Loucy (cell line): ENCODE results near the gene SIGLEC14.

Experiments
- H2AFZ ChIP-seq: fragments of 200-600 bp; sonication (generic); 2 replicates; pipeline ENCODE4 v1.6.0; 2016; ENCODE audit warnings: antibody characterized with exemption, mild to moderate bottlenecking, low read length, moderate library complexity
- H3F3A ChIP-seq: fragments of 200-600 bp; 2 replicates; pipeline ENCODE4 v1.6.0; 2016; ENCODE audit warnings: antibody characterized with exemption, low read depth, mild to moderate bottlenecking
- H3K27me3 ChIP-seq: fragments of 200-600 bp; sonication (generic); 2 replicates; pipeline ENCODE4 v1.6.1; 2014; ENCODE audit warnings: low read length, mild to moderate bottlenecking; ENCODE audit not compliant: insufficient read depth, poor library complexity, severe bottlenecking
- H3K36me3 ChIP-seq: fragments of 200-600 bp; sonication (generic); 2 replicates; pipeline ENCODE4 v1.6.1; 2016; ENCODE audit warnings: low read length; ENCODE audit not compliant: insufficient read depth
- H3K4me1 ChIP-seq: fragments of 200-600 bp; sonication (generic); 2 replicates; pipeline ENCODE4 v1.5.1; 2014; ENCODE audit warnings: low read length, mild to moderate bottlenecking; ENCODE audit not compliant: insufficient read depth, poor library complexity, severe bottlenecking
- H3K4me2 ChIP-seq: fragments of 200-600 bp; sonication (generic); 2 replicates; pipeline ENCODE4 v1.6.0; 2014; ENCODE audit warnings: antibody characterized with exemption, low read length, low read depth, mild to moderate bottlenecking; ENCODE audit not compliant: poor library complexity, severe bottlenecking
- H3K4me3 ChIP-seq: fragments of 200-600 bp; sonication (generic); 2 replicates; pipeline ENCODE4 v1.5.1; 2014; ENCODE audit warnings: low read length, mild to moderate bottlenecking, mixed read lengths; ENCODE audit not compliant: poor library complexity, severe bottlenecking
- H3K79me2 ChIP-seq: fragments of 200-600 bp; sonication (generic); 2 replicates; pipeline ENCODE4 v1.6.1; 2014; ENCODE audit warnings: low read length; ENCODE audit not compliant: insufficient read depth
- H3K9ac ChIP-seq: fragments of 200-600 bp; sonication (generic); 2 replicates; pipeline ENCODE4 v1.6.0; 2014; ENCODE audit warnings: mild to moderate bottlenecking, low read depth, low read length, moderate library complexity; ENCODE audit not compliant: poor library complexity, severe bottlenecking
- H3K9me2 ChIP-seq: fragments of 200-600 bp; sonication (generic); replicated peaks from 2 replicates; pipeline ENCODE4 v1.6.1; 2016; ENCODE audit warnings: low read depth, low read length, mixed read lengths
- H3K9me3 ChIP-seq: fragments of 200-600 bp; sonication (generic); 2 replicates; pipeline ENCODE4 v1.6.1; 2014; ENCODE audit warnings: mild to moderate bottlenecking, antibody characterized with exemption, low read length, low read depth; ENCODE audit not compliant: insufficient read depth
- H4K20me1 ChIP-seq: fragments of 200-600 bp; sonication (generic); 2 replicates; pipeline ENCODE4 v1.6.0; 2014; ENCODE audit warnings: antibody characterized with exemption, low read length, mild to moderate bottlenecking; ENCODE audit not compliant: insufficient read depth, poor library complexity, severe bottlenecking
- EZH2phosphoT487 ChIP-seq: fragments of 200-600 bp; IDR thresholded peaks from 2 replicates; pipeline ENCODE4 v1.6.1; 2018; ENCODE audit warnings: antibody characterized with exemption, mild to moderate bottlenecking, moderate library complexity, borderline replicate concordance
- TF ChIP-seq, protein P1 (sequence below): fragments of 200-600 bp; sonication (generic); conservative IDR thresholded peaks from 2 replicates; pipeline ENCODE4 v1.5.1; 2014; ENCODE audit warnings: mild to moderate bottlenecking, antibody characterized with exemption, low read length

Gene SIGLEC14

DNA sequence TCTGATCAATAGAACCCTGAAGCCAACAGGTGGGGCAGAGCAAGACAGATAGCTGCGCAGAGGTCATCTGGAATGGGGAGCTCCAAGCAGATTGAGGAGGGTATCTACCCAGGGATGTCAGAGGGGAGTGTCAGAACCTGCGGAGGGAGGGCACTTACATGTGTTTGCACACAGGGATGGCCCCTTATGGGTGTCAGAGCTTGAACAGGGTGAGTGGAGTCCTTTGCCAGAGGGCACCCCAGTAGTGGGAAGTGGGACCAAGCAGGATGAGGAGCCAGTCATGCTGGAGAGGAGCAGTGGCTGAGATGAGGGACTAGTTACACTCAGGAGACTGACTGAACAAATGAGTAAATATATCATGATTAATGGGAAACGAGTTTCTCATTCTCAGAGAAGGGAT lies 17.0 kb upstream of the SIGLEC14 start:
- H3K9me2 ChIP-seq: no peaks in the 10 kb centered on the region
- H3K9ac ChIP-seq: no peak overlapping the region
- no peaks in the 10 kb centered on the region for H4K20me1 ChIP-seq
- H3K4me1 ChIP-seq: no peaks in the 10 kb centered on the region
- no peak overlapping the region for H2AFZ ChIP-seq
- no peaks in the 10 kb centered on the region for H3K27me3 ChIP-seq
- no peaks in the 10 kb centered on the region for H3K9me3 ChIP-seq
- no peak overlapping the region for H3K4me2 ChIP-seq
- TF ChIP-seq EZH2phosphoT487: no peak
- TF ChIP-seq, protein P1, sequence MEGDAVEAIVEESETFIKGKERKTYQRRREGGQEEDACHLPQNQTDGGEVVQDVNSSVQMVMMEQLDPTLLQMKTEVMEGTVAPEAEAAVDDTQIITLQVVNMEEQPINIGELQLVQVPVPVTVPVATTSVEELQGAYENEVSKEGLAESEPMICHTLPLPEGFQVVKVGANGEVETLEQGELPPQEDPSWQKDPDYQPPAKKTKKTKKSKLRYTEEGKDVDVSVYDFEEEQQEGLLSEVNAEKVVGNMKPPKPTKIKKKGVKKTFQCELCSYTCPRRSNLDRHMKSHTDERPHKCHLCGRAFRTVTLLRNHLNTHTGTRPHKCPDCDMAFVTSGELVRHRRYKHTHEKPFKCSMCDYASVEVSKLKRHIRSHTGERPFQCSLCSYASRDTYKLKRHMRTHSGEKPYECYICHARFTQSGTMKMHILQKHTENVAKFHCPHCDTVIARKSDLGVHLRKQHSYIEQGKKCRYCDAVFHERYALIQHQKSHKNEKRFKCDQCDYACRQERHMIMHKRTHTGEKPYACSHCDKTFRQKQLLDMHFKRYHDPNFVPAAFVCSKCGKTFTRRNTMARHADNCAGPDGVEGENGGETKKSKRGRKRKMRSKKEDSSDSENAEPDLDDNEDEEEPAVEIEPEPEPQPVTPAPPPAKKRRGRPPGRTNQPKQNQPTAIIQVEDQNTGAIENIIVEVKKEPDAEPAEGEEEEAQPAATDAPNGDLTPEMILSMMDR: no peak
- H3K79me2 ChIP-seq: no peaks in the 10 kb centered on the region
- H3K4me3 ChIP-seq: no peak overlapping the region
- H3K36me3 ChIP-seq: no peaks in the 10 kb centered on the region
- H3F3A ChIP-seq: no peaks in the 10 kb centered on the region

DNA sequence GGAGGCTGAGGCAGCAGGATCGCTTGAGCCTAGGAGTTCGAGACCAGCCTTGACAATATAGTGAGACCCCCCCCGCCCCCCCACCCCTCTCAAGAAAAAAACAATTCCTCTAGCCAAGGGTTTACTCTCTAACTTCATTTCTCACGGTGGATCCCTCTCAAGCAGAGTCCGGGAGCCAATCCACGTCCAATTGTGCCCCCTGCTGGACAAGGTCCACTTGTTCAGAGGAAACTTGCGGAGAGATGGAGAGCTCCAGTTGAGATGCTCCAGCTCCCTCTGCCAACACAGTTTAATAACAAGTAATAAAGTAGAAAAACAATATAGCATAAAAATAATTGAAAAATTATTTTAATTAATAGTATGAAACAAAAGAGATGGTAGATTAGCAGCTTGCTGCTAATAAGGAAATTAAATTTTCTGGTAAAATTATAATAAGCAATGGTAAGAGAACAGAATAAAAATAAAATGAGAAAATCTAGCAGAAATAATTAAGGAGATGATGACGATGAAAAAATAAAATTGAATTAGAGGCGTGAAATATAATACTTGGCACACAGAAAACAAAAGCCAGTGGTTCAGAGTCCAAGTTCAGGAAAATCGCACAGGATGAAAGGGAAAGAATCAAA lies 14.5 kb upstream of the SIGLEC14 start:
- Histone ChIP-seq H3K27me3 (no peaks in the 10 kb centered on the region), H3K9me3 (no peaks in the 10 kb centered on the region), H3K36me3 (no peaks in the 10 kb centered on the region), H3K4me1 (peaks cover 4% of the 10 kb centered on the region), H3K9ac (no peak overlapping the region), H3K4me3 (no peak overlapping the region), H2AFZ (no peak overlapping the region), H3K79me2 (no peaks in the 10 kb centered on the region), H3F3A (no peaks in the 10 kb centered on the region), H3K9me2 (no peaks in the 10 kb centered on the region), H4K20me1 (no peaks in the 10 kb centered on the region), H3K4me2 (no peak overlapping the region)
- no peak for TF ChIP-seq EZH2phosphoT487
- TF ChIP-seq, protein P1: peak; percentile 68

DNA sequence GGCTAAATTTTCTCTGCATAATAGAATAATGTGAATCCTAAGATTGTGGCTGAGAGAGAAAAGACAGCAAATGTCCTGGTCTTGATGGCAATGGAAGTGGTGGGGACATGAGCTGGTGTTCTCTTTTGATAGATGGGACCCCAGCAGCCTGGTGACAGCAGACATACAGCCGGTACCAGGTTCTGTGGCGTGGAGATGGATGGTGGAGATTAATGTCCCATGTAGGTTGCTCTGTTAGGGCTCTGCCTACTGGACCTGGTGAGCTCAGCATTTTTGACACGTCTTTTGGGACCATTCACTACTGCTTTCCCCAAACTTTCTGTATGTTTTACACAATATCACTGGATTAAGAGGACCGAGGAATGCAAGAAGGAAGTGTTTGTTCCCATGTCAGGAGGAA lies 8.2 kb upstream of the SIGLEC14 start:
- H3F3A ChIP-seq: no peaks in the 10 kb centered on the region
- peaks cover 4% of the 10 kb centered on the region for H3K4me1 ChIP-seq
- H3K9ac ChIP-seq: no peak overlapping the region
- no peaks in the 10 kb centered on the region for H3K27me3 ChIP-seq
- no peaks in the 10 kb centered on the region for H3K9me3 ChIP-seq
- no peak overlapping the region for H2AFZ ChIP-seq
- TF ChIP-seq, protein P1: peak; percentile 47
- no peak for TF ChIP-seq EZH2phosphoT487
- no peak overlapping the region for H3K4me3 ChIP-seq
- no peaks in the 10 kb centered on the region for H3K9me2 ChIP-seq
- H4K20me1 ChIP-seq: no peaks in the 10 kb centered on the region
- no peaks in the 10 kb centered on the region for H3K36me3 ChIP-seq
- H3K4me2 ChIP-seq: no peak overlapping the region
- H3K79me2 ChIP-seq: no peaks in the 10 kb centered on the region
